ENCODE measurements around the gene SMIM14. TPM values are rescaled to one million over a fixed set of nuclear protein-coding genes. Genes with fewer than 3 reads are reported as not detected.

Gene SMIM14
- total and polyA plus RNA-seq, 2 of the 8 experiments (the other 6 are each of a cell fraction or from before 2014, with no cell fraction given): 29.1 to 31.0 TPM

DNA sequence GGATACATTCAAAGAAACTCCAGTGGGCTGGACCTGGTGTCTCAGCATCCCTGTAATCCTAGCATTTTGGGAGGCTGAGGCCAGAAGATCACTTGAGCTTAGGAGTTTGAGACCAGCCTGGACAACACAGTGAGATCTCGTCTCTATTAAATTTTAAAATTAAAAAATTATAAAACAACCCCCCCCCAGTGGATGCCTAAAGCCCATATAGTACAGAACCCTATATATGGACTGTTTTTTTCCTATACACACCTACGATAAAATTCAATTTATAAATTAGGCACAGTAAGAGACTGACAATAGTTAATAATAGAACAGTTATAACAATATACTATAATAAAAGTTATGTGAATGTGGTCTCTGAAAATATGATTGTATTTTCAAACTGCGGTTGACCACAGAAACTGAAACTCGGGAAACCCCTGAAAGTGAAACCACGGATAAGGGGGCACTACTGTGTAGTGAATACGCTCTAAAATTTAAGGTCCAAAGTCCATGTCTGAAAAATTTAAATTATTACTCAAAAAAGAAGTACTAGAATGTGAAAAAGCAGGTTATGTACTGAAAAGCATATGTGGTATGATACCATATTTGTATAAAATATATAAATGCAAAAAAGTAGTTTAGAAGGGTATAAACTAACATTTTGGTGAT, 2.0 kb downstream of the SMIM14 start (continued):
- TF ChIP-seq, protein P1, sequence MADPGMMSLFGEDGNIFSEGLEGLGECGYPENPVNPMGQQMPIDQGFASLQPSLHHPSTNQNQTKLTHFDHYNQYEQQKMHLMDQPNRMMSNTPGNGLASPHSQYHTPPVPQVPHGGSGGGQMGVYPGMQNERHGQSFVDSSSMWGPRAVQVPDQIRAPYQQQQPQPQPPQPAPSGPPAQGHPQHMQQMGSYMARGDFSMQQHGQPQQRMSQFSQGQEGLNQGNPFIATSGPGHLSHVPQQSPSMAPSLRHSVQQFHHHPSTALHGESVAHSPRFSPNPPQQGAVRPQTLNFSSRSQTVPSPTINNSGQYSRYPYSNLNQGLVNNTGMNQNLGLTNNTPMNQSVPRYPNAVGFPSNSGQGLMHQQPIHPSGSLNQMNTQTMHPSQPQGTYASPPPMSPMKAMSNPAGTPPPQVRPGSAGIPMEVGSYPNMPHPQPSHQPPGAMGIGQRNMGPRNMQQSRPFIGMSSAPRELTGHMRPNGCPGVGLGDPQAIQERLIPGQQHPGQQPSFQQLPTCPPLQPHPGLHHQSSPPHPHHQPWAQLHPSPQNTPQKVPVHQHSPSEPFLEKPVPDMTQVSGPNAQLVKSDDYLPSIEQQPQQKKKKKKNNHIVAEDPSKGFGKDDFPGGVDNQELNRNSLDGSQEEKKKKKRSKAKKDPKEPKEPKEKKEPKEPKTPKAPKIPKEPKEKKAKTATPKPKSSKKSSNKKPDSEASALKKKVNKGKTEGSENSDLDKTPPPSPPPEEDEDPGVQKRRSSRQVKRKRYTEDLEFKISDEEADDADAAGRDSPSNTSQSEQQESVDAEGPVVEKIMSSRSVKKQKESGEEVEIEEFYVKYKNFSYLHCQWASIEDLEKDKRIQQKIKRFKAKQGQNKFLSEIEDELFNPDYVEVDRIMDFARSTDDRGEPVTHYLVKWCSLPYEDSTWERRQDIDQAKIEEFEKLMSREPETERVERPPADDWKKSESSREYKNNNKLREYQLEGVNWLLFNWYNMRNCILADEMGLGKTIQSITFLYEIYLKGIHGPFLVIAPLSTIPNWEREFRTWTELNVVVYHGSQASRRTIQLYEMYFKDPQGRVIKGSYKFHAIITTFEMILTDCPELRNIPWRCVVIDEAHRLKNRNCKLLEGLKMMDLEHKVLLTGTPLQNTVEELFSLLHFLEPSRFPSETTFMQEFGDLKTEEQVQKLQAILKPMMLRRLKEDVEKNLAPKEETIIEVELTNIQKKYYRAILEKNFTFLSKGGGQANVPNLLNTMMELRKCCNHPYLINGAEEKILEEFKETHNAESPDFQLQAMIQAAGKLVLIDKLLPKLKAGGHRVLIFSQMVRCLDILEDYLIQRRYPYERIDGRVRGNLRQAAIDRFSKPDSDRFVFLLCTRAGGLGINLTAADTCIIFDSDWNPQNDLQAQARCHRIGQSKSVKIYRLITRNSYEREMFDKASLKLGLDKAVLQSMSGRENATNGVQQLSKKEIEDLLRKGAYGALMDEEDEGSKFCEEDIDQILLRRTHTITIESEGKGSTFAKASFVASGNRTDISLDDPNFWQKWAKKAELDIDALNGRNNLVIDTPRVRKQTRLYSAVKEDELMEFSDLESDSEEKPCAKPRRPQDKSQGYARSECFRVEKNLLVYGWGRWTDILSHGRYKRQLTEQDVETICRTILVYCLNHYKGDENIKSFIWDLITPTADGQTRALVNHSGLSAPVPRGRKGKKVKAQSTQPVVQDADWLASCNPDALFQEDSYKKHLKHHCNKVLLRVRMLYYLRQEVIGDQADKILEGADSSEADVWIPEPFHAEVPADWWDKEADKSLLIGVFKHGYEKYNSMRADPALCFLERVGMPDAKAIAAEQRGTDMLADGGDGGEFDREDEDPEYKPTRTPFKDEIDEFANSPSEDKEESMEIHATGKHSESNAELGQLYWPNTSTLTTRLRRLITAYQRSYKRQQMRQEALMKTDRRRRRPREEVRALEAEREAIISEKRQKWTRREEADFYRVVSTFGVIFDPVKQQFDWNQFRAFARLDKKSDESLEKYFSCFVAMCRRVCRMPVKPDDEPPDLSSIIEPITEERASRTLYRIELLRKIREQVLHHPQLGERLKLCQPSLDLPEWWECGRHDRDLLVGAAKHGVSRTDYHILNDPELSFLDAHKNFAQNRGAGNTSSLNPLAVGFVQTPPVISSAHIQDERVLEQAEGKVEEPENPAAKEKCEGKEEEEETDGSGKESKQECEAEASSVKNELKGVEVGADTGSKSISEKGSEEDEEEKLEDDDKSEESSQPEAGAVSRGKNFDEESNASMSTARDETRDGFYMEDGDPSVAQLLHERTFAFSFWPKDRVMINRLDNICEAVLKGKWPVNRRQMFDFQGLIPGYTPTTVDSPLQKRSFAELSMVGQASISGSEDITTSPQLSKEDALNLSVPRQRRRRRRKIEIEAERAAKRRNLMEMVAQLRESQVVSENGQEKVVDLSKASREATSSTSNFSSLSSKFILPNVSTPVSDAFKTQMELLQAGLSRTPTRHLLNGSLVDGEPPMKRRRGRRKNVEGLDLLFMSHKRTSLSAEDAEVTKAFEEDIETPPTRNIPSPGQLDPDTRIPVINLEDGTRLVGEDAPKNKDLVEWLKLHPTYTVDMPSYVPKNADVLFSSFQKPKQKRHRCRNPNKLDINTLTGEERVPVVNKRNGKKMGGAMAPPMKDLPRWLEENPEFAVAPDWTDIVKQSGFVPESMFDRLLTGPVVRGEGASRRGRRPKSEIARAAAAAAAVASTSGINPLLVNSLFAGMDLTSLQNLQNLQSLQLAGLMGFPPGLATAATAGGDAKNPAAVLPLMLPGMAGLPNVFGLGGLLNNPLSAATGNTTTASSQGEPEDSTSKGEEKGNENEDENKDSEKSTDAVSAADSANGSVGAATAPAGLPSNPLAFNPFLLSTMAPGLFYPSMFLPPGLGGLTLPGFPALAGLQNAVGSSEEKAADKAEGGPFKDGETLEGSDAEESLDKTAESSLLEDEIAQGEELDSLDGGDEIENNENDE (IDR thresholded peaks at IDR 0.05; ENCODE audit: insufficient replicate concordance, low read length): no peak
